T-helper 17 cell (primary cell): ENCODE measurements around the gene SULT1B1. TPM values are rescaled to one million over a fixed set of nuclear protein-coding genes. Genes with fewer than 3 reads are reported as not detected.
A peak's percentile ranks its signal among the peaks of the same experiment; 100 is the strongest.

Source experiments
- ATAC-seq: fragments of 150-1000 bp; cut with Tn5 transposase; 2 replicates; pipeline ENCODE4 v1.10.0; 2021; ENCODE audit warnings: mild to moderate bottlenecking, moderate library complexity
- DNase-seq, 3 donors: peaks; one replicate each; pipeline versions ENCODE4 v3.0.0 to v3.0.0-alpha.2; 2020 to 2021
- H3K9me3 ChIP-seq: one replicate; pipeline ENCODE4 v1.7.0; 2013; ENCODE audit warnings: low read length, mild to moderate bottlenecking; ENCODE audit not compliant: control insufficient read depth, poor library complexity, severe bottlenecking
- H3K27ac Mint-ChIP-seq: one replicate; pipeline ENCODE4 v1.8.0; 2022; ENCODE audit warnings: mild to moderate bottlenecking, moderate library complexity, mixed read lengths
- H3K27me3 Mint-ChIP-seq: one replicate; pipeline ENCODE4 v1.8.0; 2022; ENCODE audit warnings: mixed read lengths
- H3K36me3 Mint-ChIP-seq: one replicate; pipeline ENCODE4 v1.8.0; 2022; ENCODE audit warnings: low read depth, mixed read lengths
- H3K4me1 Mint-ChIP-seq: one replicate; pipeline ENCODE4 v1.8.0; 2022; ENCODE audit warnings: mild to moderate bottlenecking, mixed read lengths
- H3K4me3 Mint-ChIP-seq: one replicate; pipeline ENCODE4 v1.8.0; 2022; ENCODE audit warnings: mild to moderate bottlenecking, moderate library complexity, mixed read lengths
- total RNA-seq, 4 donors: library from RNA in 2 of 4; stranded (reverse) in 2 of 4; gene quantifications; one replicate each; pipeline ENCODE4 v1.2.3 and lab custom pipeline; 2022 to 2026

The SULT1B1 gene
- total RNA-seq, 2 donors from 2014 or later, result 4.3 to 6.3 TPM

- H3K9me3 ChIP-seq, result no peaks in the 10 kb centered on the region
- H3K27ac Mint-ChIP-seq, result no peak overlapping the region
- H3K4me3 Mint-ChIP-seq, result no peak overlapping the region
- ATAC-seq, result no peak
- DNase-seq, result no peak
- H3K4me1 Mint-ChIP-seq, result no peaks in the 10 kb centered on the region
- H3K36me3 Mint-ChIP-seq, result peaks cover 2% of the 10 kb centered on the region
- no peaks in the 10 kb centered on the region for H3K27me3 Mint-ChIP-seq
These were observed 21.5 kb downstream of the SULT1B1 start for GRCh38 chr4:69738872-69739271.

- no peak for DNase-seq
- no peak overlapping the region for H3K4me3 Mint-ChIP-seq
- no peaks in the 10 kb centered on the region for H3K27me3 Mint-ChIP-seq
- H3K27ac Mint-ChIP-seq, result no peak overlapping the region
- peaks cover 2% of the 10 kb centered on the region for H3K36me3 Mint-ChIP-seq
- no peak for ATAC-seq
- no peaks in the 10 kb centered on the region for H3K4me1 Mint-ChIP-seq
- H3K9me3 ChIP-seq, result no peaks in the 10 kb centered on the region
These were observed 25.3 kb downstream of the SULT1B1 start for GRCh38 chr4:69735119-69735518.

DNA sequence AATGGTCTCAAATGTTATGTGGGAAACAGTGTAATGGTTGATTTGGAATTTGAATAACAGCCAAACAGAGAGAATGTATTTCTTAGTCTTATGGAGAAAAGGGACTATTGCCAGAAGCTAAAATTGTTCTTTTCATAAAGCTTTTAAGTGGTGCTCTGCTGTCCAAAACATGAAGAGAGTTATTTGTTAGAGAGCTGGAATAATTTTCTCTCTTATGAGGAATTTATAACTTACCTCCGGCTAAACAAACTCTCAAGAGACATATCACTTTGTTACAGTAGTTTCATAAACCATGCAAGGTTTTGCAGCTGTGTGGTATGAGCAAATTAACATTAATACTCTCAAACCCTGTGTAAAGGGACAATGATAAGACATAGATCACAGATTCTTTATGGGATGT, 28.6 kb downstream of the SULT1B1 start:
- no peaks in the 10 kb centered on the region for H3K4me1 Mint-ChIP-seq
- H3K4me3 Mint-ChIP-seq, result no peak overlapping the region
- no peaks in the 10 kb centered on the region for H3K36me3 Mint-ChIP-seq
- H3K27ac Mint-ChIP-seq, result no peak overlapping the region
- DNase-seq (no peak), ATAC-seq (no peak)
- H3K27me3 Mint-ChIP-seq, result no peaks in the 10 kb centered on the region
- H3K9me3 ChIP-seq, result no peaks in the 10 kb centered on the region

DNA sequence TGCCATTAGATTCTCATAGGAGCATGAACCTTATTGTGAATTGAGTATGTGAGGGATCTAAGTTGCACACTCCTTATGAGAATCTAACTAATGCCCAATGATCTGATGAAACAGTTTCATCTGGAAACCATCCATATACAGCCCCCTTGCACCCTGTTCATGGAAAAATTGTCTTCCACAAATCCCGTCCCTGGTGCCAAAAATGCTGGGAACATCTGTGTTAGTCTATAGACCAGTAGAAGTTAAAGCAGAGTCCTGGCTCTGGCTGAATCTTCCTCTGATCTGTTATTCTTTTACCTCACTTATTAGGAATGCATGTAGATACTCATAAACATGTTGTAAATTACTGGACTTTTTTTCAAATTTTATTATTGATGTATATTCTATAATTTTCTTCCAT, 29.2 kb downstream of the SULT1B1 start:
- ATAC-seq, result no peak
- Mint-ChIP-seq H3K27me3 (no peaks in the 10 kb centered on the region), H3K4me1 (peaks cover 3% of the 10 kb centered on the region), H3K4me3 (no peak overlapping the region), H3K27ac (no peak overlapping the region), H3K36me3 (no peaks in the 10 kb centered on the region)
- H3K9me3 ChIP-seq, result no peaks in the 10 kb centered on the region
- DNase-seq, result no peak

- H3K4me1 Mint-ChIP-seq, result peaks cover 4% of the 10 kb centered on the region
- H3K36me3 Mint-ChIP-seq, result no peaks in the 10 kb centered on the region
These were observed 30.4 kb downstream of the SULT1B1 start for GRCh38 chr4:69730002-69730401.

GRCh38 chr4:69727926-69728325, 32.5 kb downstream of the SULT1B1 start:
- no peak overlapping the region for H3K4me3 Mint-ChIP-seq
- DNase-seq (no peak), ATAC-seq (no peak)
- peak overlapping the region; percentile 39 for H3K27ac Mint-ChIP-seq
- no peaks in the 10 kb centered on the region for H3K36me3 Mint-ChIP-seq
- H3K9me3 ChIP-seq, result no peaks in the 10 kb centered on the region
- peaks cover 4% of the 10 kb centered on the region for H3K4me1 Mint-ChIP-seq
- H3K27me3 Mint-ChIP-seq, result no peaks in the 10 kb centered on the region

More at GRCh38 chr4:69730002-69730401, 30.4 kb downstream of the SULT1B1 start:
- H3K9me3 ChIP-seq, result no peaks in the 10 kb centered on the region
- H3K27me3 Mint-ChIP-seq, result no peaks in the 10 kb centered on the region
- no peak for ATAC-seq
- no peak for DNase-seq
- H3K4me3 Mint-ChIP-seq, result no peak overlapping the region
- H3K27ac Mint-ChIP-seq, result no peak overlapping the region

DNA sequence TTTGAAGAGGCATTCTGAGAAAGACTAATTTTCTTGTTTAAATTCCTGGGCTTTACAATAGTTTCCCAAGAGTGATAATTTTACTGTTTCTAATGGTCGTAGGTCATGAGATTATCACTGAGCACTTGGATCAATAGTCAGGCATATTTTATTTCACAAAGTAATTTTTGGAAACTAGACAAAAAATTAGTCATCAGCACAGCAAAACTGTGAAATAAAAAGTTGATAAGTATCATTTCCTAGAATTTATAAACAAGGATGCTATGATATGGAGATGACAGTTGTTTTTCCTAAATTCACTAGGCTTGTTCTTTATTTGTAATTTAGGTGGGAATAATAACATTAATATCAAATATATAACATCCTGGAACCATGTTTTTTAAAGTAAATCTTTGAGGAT, 33.0 kb downstream of the SULT1B1 start:
- H3K27me3 Mint-ChIP-seq, result no peaks in the 10 kb centered on the region
- no peaks in the 10 kb centered on the region for H3K9me3 ChIP-seq
- peaks cover 4% of the 10 kb centered on the region for H3K4me1 Mint-ChIP-seq
- ATAC-seq, result no peak
- no peak overlapping the region for H3K4me3 Mint-ChIP-seq
- no peak for DNase-seq
- no peaks in the 10 kb centered on the region for H3K36me3 Mint-ChIP-seq
- no peak overlapping the region for H3K27ac Mint-ChIP-seq

DNA sequence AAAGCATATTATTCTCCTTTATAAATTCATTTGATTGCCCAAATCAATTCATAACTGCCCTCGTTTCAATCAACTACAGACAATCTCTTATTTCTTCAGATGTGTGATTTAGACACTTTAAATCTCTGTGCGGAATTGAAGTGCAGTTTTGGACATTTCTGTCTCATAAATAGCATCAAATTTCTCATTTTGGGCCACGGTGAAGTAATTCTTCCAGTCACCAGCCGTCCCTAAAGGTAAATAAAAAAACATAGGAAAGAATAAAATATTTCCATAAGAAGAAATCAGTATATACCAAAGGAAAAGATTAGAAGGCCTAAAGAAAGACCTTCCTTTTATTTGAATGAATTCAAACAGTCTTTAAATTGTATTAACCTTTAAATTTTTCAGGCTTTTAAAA, 33.4 kb downstream of the SULT1B1 start:
- no peak for DNase-seq
- Mint-ChIP-seq H3K4me1 (peaks cover 4% of the 10 kb centered on the region), H3K27ac (no peak overlapping the region), H3K36me3 (no peaks in the 10 kb centered on the region), H3K4me3 (no peak overlapping the region), H3K27me3 (no peaks in the 10 kb centered on the region)
- ATAC-seq, result no peak
- H3K9me3 ChIP-seq, result no peaks in the 10 kb centered on the region

- ATAC-seq (no peak), DNase-seq (no peak)
- no peaks in the 10 kb centered on the region for H3K36me3 Mint-ChIP-seq
- H3K4me1 Mint-ChIP-seq, result no peaks in the 10 kb centered on the region
- no peaks in the 10 kb centered on the region for H3K9me3 ChIP-seq
- no peak overlapping the region for H3K4me3 Mint-ChIP-seq
- H3K27ac Mint-ChIP-seq, result no peak overlapping the region
- no peaks in the 10 kb centered on the region for H3K27me3 Mint-ChIP-seq
These were observed 41.8 kb downstream of the SULT1B1 start for GRCh38 chr4:69718396-69719271.

- H3K36me3 Mint-ChIP-seq, result no peaks in the 10 kb centered on the region
- peaks cover 5% of the 10 kb centered on the region for H3K27me3 Mint-ChIP-seq
- H3K4me3 Mint-ChIP-seq, result no peak overlapping the region
- DNase-seq (no peak), ATAC-seq (no peak)
- H3K9me3 ChIP-seq, result no peaks in the 10 kb centered on the region
- H3K27ac Mint-ChIP-seq, result no peak overlapping the region
- H3K4me1 Mint-ChIP-seq, result no peaks in the 10 kb centered on the region
These were observed 42.6 kb downstream of the SULT1B1 start for GRCh38 chr4:69717778-69718177.

DNA sequence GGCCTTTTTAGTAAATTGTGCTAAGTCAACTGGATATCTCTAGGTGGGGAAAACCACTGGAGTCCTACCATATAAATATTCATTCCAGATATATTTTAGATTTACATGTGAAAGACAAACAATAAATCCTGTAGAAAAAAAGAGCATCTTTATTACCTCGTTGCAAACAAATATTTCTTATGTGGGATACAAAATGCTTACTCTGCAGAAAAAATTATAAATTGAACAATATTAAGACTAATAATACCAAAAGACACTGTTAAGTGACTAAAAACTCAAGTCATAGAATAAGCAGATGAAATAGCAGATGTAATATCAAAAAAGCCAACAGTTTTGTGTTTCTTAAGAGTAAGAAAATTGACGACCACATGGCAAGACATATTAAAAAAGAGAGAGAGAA, 43.8 kb downstream of the SULT1B1 start:
- DNase-seq (no peak), ATAC-seq (no peak)
- no peak overlapping the region for H3K27ac Mint-ChIP-seq
- no peak overlapping the region for H3K4me3 Mint-ChIP-seq
- H3K36me3 Mint-ChIP-seq, result no peaks in the 10 kb centered on the region
- H3K27me3 Mint-ChIP-seq, result peaks cover 7% of the 10 kb centered on the region
- no peaks in the 10 kb centered on the region for H3K9me3 ChIP-seq
- no peaks in the 10 kb centered on the region for H3K4me1 Mint-ChIP-seq

DNA sequence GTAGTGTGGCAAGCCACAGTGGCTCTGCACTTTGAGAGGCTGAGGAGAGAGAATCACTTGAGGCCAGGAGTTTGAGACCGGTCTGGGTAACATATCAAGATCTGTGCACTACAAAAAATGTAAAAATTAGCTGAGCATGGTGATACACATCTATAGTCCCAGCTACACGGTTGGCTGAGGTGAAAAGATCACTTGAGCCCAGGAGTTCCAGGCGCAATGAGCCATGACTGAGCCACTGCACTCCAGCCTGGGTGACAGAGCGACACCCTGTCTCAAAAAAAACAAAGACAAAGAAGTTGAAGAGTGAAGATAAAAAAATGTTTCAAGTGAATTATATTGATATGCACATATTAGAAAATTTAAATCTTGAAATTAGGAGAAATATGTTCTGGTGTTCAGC, 46.3 kb downstream of the SULT1B1 start:
- Mint-ChIP-seq H3K36me3 (no peaks in the 10 kb centered on the region), H3K27ac (no peak overlapping the region), H3K4me3 (no peak overlapping the region), H3K4me1 (no peaks in the 10 kb centered on the region), H3K27me3 (peaks cover 7% of the 10 kb centered on the region)
- no peak for DNase-seq
- no peaks in the 10 kb centered on the region for H3K9me3 ChIP-seq
- no peak for ATAC-seq

DNA sequence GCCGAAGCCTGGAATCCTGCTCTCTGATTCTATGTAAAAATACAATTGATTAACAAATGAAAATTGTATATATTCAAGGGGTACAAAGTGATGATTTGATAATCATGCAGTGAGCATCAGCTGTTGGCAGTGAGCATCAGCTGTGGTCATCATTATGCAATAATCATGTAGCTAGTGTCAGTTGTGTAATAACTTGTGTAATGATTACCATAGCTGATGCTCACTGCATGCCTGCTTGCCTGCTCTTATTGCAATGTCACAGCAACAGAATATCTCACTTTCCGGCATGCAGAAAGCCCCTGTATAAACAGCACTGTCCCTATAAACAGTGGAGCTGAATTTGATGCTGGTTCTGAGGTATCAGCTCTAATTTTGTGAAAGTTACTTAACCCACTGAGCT, 46.8 kb downstream of the SULT1B1 start:
- DNase-seq (no peak), ATAC-seq (no peak)
- no peaks in the 10 kb centered on the region for H3K36me3 Mint-ChIP-seq
- peaks cover 7% of the 10 kb centered on the region for H3K27me3 Mint-ChIP-seq
- no peaks in the 10 kb centered on the region for H3K4me1 Mint-ChIP-seq
- no peak overlapping the region for H3K27ac Mint-ChIP-seq
- H3K4me3 Mint-ChIP-seq, result no peak overlapping the region
- no peaks in the 10 kb centered on the region for H3K9me3 ChIP-seq

GRCh38 chr4:69710580-69710979, 49.8 kb downstream of the SULT1B1 start:
- Mint-ChIP-seq H3K27ac (no peak overlapping the region), H3K4me1 (no peaks in the 10 kb centered on the region), H3K36me3 (no peaks in the 10 kb centered on the region), H3K4me3 (no peak overlapping the region), H3K27me3 (peaks cover 7% of the 10 kb centered on the region)
- ATAC-seq (no peak), DNase-seq (no peak)
- H3K9me3 ChIP-seq, result no peaks in the 10 kb centered on the region
